ENCODE measurements around the gene LAMC1. TPM values are rescaled to one million over a fixed set of nuclear protein-coding genes. Genes with fewer than 3 reads are reported as not detected.

LAMC1 gene
- polyA plus RNA-seq, 1 donor from 2014 or later: 4.2 TPM

DNA sequence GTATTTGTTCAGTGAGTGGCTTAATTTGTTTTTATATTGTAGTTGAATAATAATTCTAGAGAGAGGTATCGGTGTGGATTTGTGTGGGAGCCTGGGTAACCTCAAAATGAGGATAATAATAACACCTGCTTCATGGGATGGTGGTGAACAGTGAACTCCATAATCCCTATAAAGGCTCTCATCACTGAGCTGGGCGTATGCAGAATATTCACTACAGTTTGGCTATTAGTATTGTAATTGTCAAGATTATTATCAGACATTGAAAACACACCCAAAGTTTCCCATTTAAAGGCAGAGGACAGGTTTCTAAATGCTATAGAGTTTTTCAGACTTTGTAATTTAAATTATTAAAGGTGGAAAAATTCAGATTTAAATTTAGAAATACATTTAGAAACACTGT lies 155.8 kb downstream of the LAMC1 start:
- H3K9me2 ChIP-seq (ENCODE audit: insufficient read depth, low read length): no peaks in the 10 kb centered on the region
- no peaks in the 10 kb centered on the region for H3K79me2 ChIP-seq (replicated peaks; ENCODE audit: insufficient read depth, low read length)
- H4K20me1 ChIP-seq (ENCODE audit: insufficient read depth): no peaks in the 10 kb centered on the region
- no peak overlapping the region for H3K4me2 ChIP-seq (ENCODE audit: low read length)
- H3K27me3 ChIP-seq (ENCODE audit: insufficient read depth, low read depth, low read length): no peaks in the 10 kb centered on the region
- no peak overlapping the region for H3K4me3 ChIP-seq (ENCODE audit: low read length)
- TF ChIP-seq, protein P1, sequence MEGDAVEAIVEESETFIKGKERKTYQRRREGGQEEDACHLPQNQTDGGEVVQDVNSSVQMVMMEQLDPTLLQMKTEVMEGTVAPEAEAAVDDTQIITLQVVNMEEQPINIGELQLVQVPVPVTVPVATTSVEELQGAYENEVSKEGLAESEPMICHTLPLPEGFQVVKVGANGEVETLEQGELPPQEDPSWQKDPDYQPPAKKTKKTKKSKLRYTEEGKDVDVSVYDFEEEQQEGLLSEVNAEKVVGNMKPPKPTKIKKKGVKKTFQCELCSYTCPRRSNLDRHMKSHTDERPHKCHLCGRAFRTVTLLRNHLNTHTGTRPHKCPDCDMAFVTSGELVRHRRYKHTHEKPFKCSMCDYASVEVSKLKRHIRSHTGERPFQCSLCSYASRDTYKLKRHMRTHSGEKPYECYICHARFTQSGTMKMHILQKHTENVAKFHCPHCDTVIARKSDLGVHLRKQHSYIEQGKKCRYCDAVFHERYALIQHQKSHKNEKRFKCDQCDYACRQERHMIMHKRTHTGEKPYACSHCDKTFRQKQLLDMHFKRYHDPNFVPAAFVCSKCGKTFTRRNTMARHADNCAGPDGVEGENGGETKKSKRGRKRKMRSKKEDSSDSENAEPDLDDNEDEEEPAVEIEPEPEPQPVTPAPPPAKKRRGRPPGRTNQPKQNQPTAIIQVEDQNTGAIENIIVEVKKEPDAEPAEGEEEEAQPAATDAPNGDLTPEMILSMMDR (IDR thresholded peaks at IDR 0.05; ENCODE audit: poor library complexity, severe bottlenecking): no peak
- TF ChIP-seq, protein P2, sequence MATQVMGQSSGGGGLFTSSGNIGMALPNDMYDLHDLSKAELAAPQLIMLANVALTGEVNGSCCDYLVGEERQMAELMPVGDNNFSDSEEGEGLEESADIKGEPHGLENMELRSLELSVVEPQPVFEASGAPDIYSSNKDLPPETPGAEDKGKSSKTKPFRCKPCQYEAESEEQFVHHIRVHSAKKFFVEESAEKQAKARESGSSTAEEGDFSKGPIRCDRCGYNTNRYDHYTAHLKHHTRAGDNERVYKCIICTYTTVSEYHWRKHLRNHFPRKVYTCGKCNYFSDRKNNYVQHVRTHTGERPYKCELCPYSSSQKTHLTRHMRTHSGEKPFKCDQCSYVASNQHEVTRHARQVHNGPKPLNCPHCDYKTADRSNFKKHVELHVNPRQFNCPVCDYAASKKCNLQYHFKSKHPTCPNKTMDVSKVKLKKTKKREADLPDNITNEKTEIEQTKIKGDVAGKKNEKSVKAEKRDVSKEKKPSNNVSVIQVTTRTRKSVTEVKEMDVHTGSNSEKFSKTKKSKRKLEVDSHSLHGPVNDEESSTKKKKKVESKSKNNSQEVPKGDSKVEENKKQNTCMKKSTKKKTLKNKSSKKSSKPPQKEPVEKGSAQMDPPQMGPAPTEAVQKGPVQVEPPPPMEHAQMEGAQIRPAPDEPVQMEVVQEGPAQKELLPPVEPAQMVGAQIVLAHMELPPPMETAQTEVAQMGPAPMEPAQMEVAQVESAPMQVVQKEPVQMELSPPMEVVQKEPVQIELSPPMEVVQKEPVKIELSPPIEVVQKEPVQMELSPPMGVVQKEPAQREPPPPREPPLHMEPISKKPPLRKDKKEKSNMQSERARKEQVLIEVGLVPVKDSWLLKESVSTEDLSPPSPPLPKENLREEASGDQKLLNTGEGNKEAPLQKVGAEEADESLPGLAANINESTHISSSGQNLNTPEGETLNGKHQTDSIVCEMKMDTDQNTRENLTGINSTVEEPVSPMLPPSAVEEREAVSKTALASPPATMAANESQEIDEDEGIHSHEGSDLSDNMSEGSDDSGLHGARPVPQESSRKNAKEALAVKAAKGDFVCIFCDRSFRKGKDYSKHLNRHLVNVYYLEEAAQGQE (IDR thresholded peaks at IDR 0.05; ENCODE audit: borderline replicate concordance): no peak
- no peak for TF ChIP-seq MXI1 (conservative IDR thresholded peaks at IDR 0.05; ENCODE audit: poor library complexity, severe bottlenecking)
- TF ChIP-seq RAD21 (conservative IDR thresholded peaks at IDR 0.05): no peak
- no peak overlapping the region for H2AFZ ChIP-seq (ENCODE audit: low read depth, low read length)
- no peaks in the 10 kb centered on the region for H3K36me3 ChIP-seq (ENCODE audit: insufficient read depth, low read length)
- H3K27ac ChIP-seq (ENCODE audit: low read length): no peak overlapping the region
- no peaks in the 10 kb centered on the region for H3K9me3 ChIP-seq (ENCODE audit: low read length)
- H3K9ac ChIP-seq (ENCODE audit: low read length): no peak overlapping the region
- H3F3A ChIP-seq (ENCODE audit: insufficient read depth, low read length, poor library complexity, severe bottlenecking): no peaks in the 10 kb centered on the region

DNA sequence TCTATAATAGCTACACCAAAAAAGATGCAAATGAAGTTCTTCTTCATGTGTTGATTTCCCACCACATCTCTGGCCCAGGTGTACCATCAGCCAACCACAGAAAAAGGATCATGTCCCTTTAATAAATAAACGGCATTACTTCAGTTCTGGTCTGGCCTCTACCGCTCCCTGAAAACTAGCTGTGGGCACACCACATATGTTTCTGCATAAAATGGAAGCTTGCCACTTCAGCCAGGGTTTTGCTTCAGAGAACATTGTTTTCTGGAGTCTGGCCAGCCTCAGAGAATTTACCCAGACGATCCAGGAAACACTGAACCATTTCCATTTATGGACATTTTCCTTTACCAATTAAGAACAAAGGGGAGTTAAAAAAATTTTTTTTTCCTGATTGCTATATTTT lies 157.0 kb downstream of the LAMC1 start:
- H4K20me1 ChIP-seq (ENCODE audit: insufficient read depth): no peaks in the 10 kb centered on the region
- no peaks in the 10 kb centered on the region for H3K79me2 ChIP-seq (replicated peaks; ENCODE audit: insufficient read depth, low read length)
- no peak overlapping the region for H3K4me3 ChIP-seq (ENCODE audit: low read length)
- H3F3A ChIP-seq (ENCODE audit: insufficient read depth, low read length, poor library complexity, severe bottlenecking): no peaks in the 10 kb centered on the region
- TF ChIP-seq RAD21 (conservative IDR thresholded peaks at IDR 0.05) (no peak), SMC3 (conservative IDR thresholded peaks at IDR 0.05; ENCODE audit: poor library complexity) (no peak), TAF1 (IDR thresholded peaks at IDR 0.05; ENCODE audit: low read depth) (no peak), EZH2 (IDR thresholded peaks at IDR 0.05; ENCODE audit: borderline replicate concordance, insufficient read depth, low read length, poor library complexity, severe bottlenecking) (no peak), MXI1 (conservative IDR thresholded peaks at IDR 0.05; ENCODE audit: poor library complexity, severe bottlenecking) (no peak), POLR2AphosphoS5 (IDR thresholded peaks at IDR 0.05) (no peak), EP300 (conservative IDR thresholded peaks at IDR 0.05; ENCODE audit: poor library complexity, severe bottlenecking) (no peak)
- TF ChIP-seq, protein P2 (IDR thresholded peaks at IDR 0.05; ENCODE audit: borderline replicate concordance): no peak
- TF ChIP-seq, protein P1 (IDR thresholded peaks at IDR 0.05; ENCODE audit: poor library complexity, severe bottlenecking): no peak
- H3K9me3 ChIP-seq (ENCODE audit: low read length): no peaks in the 10 kb centered on the region
- H3K4me2 ChIP-seq (ENCODE audit: low read length): no peak overlapping the region
- no peak overlapping the region for H3K9ac ChIP-seq (ENCODE audit: low read length)
- no peaks in the 10 kb centered on the region for H3K9me2 ChIP-seq (ENCODE audit: insufficient read depth, low read length)
- H3K36me3 ChIP-seq (ENCODE audit: insufficient read depth, low read length): no peaks in the 10 kb centered on the region
- H3K27ac ChIP-seq (ENCODE audit: low read length): no peak overlapping the region
- H3K27me3 ChIP-seq (ENCODE audit: insufficient read depth, low read depth, low read length): peaks cover 2% of the 10 kb centered on the region
- H2AFZ ChIP-seq (ENCODE audit: low read depth, low read length): no peak overlapping the region

Measured in neural cell (in vitro differentiated cells).